K562 (cell line): ENCODE measurements around the gene ARHGDIA. TPM values are rescaled to one million over a fixed set of nuclear protein-coding genes. Genes with fewer than 3 reads are reported as not detected.

Experiments
- CHD2 ChIP-seq: IDR thresholded peaks from 2 replicates; pipeline ENCODE4 v1.6.1; 2011; ENCODE audit warnings: low read depth, low read length
- DMBX1 ChIP-seq: fragments of 250-450 bp; sonication (Bioruptor Pico); IDR thresholded peaks from 2 replicates; pipeline ENCODE4 v1.8.0; 2022; ENCODE audit warnings: inconsistent platforms, mild to moderate bottlenecking, moderate library complexity, borderline replicate concordance
- ETV5 ChIP-seq: sonication (generic); formaldehyde crosslinking; IDR thresholded peaks from 2 replicates; pipeline ENCODE4 v1.4.0; 2020; ENCODE audit warnings: low read depth, mild to moderate bottlenecking, missing genetic modification reagents
- KDM5B ChIP-seq: fragments of 200-600 bp; sonication (generic); IDR thresholded peaks from 2 replicates; pipeline ENCODE4 v1.6.1; 2012; ENCODE audit warnings: low read depth, mild to moderate bottlenecking, moderate library complexity, low read length, control low read depth, inconsistent platforms; ENCODE audit not compliant: insufficient replicate concordance
- RUNX1 ChIP-seq: sonication (generic); IDR thresholded peaks from 2 replicates; pipeline ENCODE4 v1.6.1; 2016; ENCODE audit warnings: antibody characterized with exemption, low read depth
- ZFX ChIP-seq: sonication (generic); formaldehyde crosslinking; IDR thresholded peaks from 2 replicates; pipeline ENCODE4 v1.8.0; 2022; ENCODE audit warnings: mild to moderate bottlenecking, missing genetic modification reagents, moderate library complexity
- ZNF316 ChIP-seq: fragments of 450-650 bp; IDR thresholded peaks from 2 replicates; pipeline ENCODE4 v1.6.1; 2016
- polyA plus RNA-seq, 8 experiments: library from polyadenylated mRNA; depleted of rRNA in 4 of 8; stranded (reverse) in 5 of 8; unstranded in 3 of 8; fragments of >200 nt; fragmentation: Nextera tagmentation in 2 of 8; fragmentation: Illumina TruSeq in 1 of 8; extraction: Ambion mirVana in 2 of 8; extraction: Trizol in 1 of 8; gene quantifications; 2 replicates each; pipeline versions ENCODE4 v1.2.1 to v1.2.3, GENCODE V29; 2011 to 2014; ENCODE audit warnings: inconsistent platforms in 1 of 8, missing spikeins in 1 of 8
- total RNA-seq, 7 experiments: library from RNA; depleted of rRNA in 6 of 7; stranded (reverse); fragments of >200 nt in 6 of 7; fragmentation: Illumina TruSeq in 2 of 7; extraction: Trizol in 2 of 7; gene quantifications; 2 replicates each; pipeline versions ENCODE4 v1.2.1 to v1.2.3, GENCODE V29; 2011 to 2021; ENCODE audit warnings: low replicate concordance in 1 of 7
- TF ChIP-seq, protein P1 (sequence below): fragments of 200-800 bp; sonication (Bioruptor generic); IDR thresholded peaks from 2 replicates; pipeline ENCODE4 v1.6.1; 2016; ENCODE audit warnings: missing genetic modification characterization, missing compliant biosample characterization
- TF ChIP-seq, protein P2 (sequence below): fragments of 450-650 bp; conservative IDR thresholded peaks from 2 replicates; pipeline ENCODE4 v1.6.1; 2016; ENCODE audit warnings: missing genetic modification characterization, low read depth, mild to moderate bottlenecking, control low read depth, missing compliant biosample characterization
- TF ChIP-seq, protein P3 (sequence below), 2 experiments: fragments of 450-650 bp in 1 of 2; sonication (generic) in 1 of 2; formaldehyde crosslinking in 1 of 2; IDR thresholded peaks; 2 replicates each; pipeline versions ENCODE4 v1.7.1 to v1.9.0; 2016 to 2022; ENCODE audit warnings: inconsistent platforms in 1 of 2, mild to moderate bottlenecking in 1 of 2, missing genetic modification reagents in 1 of 2

Gene ARHGDIA
- total and polyA plus RNA-seq, 9 of the 15 experiments (the other 6 are each of a cell fraction or from before 2014, with no cell fraction given), result 9.6 to 340 (median 97.6) TPM

DNA sequence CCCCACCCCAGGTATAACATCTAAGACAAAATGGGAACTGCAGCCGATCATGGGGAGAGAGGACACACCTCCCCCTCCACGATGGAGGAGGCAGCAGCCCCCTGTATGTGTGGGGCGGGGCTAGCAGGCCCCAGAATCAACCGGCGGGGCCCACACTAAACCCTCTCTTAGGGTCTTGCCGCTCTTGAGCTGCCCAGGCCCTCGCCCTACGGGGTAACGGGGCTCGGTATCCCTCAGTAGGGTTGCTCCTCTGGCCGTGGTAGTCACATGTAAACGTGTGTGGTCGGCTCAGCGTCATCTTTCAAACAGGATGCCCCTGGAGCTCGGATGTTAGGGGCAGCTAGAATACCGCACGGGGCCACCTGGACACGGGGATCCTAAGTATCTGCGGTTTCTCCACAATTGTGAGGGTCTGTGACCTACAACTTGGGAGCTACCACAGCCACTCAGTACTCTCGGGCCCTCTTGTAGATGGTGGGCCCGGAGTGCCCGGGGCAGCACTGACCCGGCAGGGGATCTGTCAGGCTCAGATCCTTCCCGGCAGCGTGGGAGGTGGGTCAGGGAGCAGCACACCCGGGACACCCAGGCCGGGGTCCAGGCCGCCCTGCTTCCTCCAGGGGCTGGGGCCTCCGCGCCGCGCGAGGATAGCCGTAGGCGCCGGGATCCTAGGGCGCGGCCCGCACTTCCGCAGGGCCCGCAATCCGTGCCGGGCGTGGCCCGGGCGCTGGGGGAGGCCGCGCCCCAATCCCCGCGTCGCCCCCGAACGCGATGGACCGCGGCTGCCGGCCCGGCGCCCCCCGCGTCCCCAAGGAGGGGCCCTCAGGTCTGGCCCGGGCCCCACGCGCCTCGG lies 781 bp downstream of the ARHGDIA start (continued):
- TF ChIP-seq, protein P1, sequence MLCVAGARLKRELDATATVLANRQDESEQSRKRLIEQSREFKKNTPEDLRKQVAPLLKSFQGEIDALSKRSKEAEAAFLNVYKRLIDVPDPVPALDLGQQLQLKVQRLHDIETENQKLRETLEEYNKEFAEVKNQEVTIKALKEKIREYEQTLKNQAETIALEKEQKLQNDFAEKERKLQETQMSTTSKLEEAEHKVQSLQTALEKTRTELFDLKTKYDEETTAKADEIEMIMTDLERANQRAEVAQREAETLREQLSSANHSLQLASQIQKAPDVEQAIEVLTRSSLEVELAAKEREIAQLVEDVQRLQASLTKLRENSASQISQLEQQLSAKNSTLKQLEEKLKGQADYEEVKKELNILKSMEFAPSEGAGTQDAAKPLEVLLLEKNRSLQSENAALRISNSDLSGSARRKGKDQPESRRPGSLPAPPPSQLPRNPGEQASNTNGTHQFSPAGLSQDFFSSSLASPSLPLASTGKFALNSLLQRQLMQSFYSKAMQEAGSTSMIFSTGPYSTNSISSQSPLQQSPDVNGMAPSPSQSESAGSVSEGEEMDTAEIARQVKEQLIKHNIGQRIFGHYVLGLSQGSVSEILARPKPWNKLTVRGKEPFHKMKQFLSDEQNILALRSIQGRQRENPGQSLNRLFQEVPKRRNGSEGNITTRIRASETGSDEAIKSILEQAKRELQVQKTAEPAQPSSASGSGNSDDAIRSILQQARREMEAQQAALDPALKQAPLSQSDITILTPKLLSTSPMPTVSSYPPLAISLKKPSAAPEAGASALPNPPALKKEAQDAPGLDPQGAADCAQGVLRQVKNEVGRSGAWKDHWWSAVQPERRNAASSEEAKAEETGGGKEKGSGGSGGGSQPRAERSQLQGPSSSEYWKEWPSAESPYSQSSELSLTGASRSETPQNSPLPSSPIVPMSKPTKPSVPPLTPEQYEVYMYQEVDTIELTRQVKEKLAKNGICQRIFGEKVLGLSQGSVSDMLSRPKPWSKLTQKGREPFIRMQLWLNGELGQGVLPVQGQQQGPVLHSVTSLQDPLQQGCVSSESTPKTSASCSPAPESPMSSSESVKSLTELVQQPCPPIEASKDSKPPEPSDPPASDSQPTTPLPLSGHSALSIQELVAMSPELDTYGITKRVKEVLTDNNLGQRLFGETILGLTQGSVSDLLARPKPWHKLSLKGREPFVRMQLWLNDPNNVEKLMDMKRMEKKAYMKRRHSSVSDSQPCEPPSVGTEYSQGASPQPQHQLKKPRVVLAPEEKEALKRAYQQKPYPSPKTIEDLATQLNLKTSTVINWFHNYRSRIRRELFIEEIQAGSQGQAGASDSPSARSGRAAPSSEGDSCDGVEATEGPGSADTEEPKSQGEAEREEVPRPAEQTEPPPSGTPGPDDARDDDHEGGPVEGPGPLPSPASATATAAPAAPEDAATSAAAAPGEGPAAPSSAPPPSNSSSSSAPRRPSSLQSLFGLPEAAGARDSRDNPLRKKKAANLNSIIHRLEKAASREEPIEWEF (CRISPR knock-in tag), result no peak
- TF ChIP-seq ZFX (CRISPR knock-in tag), result no peak; the same call in 1 of the 2 replicates
- TF ChIP-seq, protein P2, sequence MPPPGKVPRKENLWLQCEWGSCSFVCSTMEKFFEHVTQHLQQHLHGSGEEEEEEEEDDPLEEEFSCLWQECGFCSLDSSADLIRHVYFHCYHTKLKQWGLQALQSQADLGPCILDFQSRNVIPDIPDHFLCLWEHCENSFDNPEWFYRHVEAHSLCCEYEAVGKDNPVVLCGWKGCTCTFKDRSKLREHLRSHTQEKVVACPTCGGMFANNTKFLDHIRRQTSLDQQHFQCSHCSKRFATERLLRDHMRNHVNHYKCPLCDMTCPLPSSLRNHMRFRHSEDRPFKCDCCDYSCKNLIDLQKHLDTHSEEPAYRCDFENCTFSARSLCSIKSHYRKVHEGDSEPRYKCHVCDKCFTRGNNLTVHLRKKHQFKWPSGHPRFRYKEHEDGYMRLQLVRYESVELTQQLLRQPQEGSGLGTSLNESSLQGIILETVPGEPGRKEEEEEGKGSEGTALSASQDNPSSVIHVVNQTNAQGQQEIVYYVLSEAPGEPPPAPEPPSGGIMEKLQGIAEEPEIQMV, result no peak
- TF ChIP-seq, protein P3, sequence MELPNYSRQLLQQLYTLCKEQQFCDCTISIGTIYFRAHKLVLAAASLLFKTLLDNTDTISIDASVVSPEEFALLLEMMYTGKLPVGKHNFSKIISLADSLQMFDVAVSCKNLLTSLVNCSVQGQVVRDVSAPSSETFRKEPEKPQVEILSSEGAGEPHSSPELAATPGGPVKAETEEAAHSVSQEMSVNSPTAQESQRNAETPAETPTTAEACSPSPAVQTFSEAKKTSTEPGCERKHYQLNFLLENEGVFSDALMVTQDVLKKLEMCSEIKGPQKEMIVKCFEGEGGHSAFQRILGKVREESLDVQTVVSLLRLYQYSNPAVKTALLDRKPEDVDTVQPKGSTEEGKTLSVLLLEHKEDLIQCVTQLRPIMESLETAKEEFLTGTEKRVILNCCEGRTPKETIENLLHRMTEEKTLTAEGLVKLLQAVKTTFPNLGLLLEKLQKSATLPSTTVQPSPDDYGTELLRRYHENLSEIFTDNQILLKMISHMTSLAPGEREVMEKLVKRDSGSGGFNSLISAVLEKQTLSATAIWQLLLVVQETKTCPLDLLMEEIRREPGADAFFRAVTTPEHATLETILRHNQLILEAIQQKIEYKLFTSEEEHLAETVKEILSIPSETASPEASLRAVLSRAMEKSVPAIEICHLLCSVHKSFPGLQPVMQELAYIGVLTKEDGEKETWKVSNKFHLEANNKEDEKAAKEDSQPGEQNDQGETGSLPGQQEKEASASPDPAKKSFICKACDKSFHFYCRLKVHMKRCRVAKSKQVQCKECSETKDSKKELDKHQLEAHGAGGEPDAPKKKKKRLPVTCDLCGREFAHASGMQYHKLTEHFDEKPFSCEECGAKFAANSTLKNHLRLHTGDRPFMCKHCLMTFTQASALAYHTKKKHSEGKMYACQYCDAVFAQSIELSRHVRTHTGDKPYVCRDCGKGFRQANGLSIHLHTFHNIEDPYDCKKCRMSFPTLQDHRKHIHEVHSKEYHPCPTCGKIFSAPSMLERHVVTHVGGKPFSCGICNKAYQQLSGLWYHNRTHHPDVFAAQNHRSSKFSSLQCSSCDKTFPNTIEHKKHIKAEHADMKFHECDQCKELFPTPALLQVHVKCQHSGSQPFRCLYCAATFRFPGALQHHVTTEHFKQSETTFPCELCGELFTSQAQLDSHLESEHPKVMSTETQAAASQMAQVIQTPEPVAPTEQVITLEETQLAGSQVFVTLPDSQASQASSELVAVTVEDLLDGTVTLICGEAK (IDR thresholded peaks at IDR 0.05), result no peak
- TF ChIP-seq, protein P3 (CRISPR knock-in tag; IDR thresholded peaks at IDR 0.05), result peak; percentile 24; the same call in 1 of the 2 replicates
- no peak for TF ChIP-seq ETV5 (CRISPR knock-in tag)
- peak; percentile 41 for TF ChIP-seq KDM5B
- no peak for TF ChIP-seq ZNF316
- no peak for TF ChIP-seq CHD2
- no peak for TF ChIP-seq RUNX1
- no peak for TF ChIP-seq DMBX1 (CRISPR knock-in tag)
